ENCODE data around the gene TGM1.
A peak's percentile ranks its signal among the peaks of the same experiment; 100 is the strongest.
"Not testable (repeated sequence)": the region's sequence is repeated elsewhere in the genome, so short reads cannot be mapped to it uniquely, and the experiment has no call there.

Gene TGM1

GRCh38 chr14:24234095-24235005 is 28.6 kb downstream of the TGM1 start:
- no peak for DNase-seq (ENCODE audit: low spot score)

DNA sequence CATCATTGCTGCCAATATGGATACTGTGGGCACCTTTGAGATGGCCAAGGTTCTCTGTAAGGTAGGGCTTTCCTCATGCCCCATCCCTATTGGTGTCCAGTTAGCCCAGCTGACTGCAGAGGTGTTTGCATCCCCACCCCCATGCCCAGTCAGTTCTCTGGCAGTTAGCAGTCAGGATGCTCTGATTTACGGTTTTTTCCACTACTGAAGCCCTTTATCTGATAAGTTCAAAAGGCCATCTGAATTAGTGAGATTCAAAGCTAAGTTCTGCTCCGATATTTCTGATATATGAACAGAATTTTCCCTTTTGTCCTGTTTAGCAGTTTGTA is 29.5 kb downstream of the TGM1 start:
- DNase-seq (ENCODE audit: low spot score) = no peak

- DNase-seq (ENCODE audit: low spot score) = no peak
These were observed 30.1 kb downstream of the TGM1 start, which contains the start of gene GMPR2 for GRCh38 chr14:24232645-24233537. Gene GMPR2, plus strand, starts transcription at chr14:24232929. Its CDS starts 325 bp downstream, at chr14:24233254.

GRCh38 chr14:24232121-24232644 is 30.8 kb downstream of the TGM1 start, which contains the start of gene NEDD8:
Gene NEDD8, minus strand, starts transcription at chr14:24232367. Its CDS starts 100 bp downstream, at chr14:24232267.
- peak; percentile 97 for DNase-seq (ENCODE audit: low spot score)

DNA sequence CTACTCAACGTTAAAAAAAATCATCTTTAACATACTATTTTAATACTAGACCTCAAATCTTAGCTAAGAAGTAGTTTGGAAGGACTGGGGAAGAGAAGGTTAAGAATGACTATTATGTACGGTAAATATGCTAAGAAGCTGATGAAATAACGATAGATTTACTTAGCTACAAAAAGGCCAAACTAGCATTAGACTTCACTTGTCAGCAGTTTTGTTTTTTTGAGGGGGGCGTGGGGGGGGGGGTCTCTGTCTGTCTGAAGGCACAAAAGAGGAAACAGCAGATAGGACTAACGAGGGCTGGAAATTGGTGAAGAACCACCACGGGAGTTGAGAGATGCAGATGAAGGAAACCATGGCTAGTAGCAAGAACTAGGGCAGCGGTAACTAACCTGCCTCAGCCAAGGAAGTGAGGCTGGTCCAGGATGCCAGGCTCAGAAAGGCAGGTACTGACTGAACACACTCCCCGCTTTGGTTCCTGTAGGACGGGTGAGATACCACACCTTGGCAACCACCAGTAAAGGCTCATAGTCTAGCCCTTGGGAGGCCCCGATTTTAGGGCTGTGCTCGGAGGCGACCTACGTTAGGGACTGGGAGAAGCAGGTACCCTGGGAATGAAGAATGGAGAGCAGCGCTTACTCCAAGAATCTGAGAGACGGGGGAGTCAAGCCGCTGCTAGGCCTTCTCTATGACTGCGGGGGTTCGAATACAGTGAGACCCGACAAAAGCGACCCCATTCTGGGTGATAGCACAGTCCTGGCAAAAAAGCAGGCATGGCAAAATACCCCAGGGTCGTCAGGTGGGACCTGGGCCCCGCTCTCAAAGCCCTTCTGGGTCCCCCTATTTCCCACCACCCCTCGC is 31.5 kb downstream of the TGM1 start:
- no peak for DNase-seq (ENCODE audit: low spot score)

DNA sequence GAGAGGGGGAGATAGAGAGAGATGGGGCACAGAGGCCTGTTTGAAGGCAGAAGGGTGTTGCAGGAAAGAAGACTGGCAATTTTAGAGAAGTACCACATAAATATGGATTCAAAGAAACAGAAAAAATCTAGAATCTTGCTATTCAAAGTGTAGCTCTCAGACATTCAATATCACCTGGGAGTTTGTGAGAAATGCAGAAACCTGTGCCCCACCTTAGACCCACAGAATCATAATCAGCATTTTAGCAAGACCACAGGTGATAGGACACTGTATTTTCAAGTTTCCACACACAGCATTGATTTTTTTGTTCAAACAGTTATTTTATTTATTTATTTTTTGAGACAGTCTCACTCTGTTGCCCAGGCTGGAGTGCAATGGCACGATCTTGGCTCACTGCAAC is 34.1 kb downstream of the TGM1 start:
- DNase-seq (ENCODE audit: low spot score) = no peak

GRCh38 chr14:24226473-24226872 is 36.5 kb downstream of the TGM1 start:
- DNase-seq (ENCODE audit: low spot score) = no peak

DNA sequence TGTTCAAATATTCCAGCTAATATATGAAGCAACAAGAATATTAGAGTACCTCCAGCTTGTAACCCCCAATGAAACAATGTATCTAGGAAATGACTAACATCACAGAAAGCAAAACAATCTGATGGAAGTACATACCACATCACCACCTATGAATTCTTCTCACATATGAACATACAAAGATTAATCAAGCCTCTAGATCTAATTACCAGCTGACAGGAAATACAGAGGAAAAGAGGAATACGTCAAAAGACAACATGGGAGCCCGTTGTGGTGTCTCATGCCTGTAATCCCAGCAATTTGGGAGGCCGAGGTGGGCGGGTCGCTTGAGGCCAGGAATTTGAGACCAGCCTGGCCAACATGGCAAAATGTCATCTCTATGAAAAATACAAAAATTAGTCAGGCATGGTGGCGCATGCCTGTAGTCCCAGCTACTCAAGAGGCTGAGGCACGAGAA is 38.3 kb downstream of the TGM1 start:
- no peak for DNase-seq (ENCODE audit: low spot score)

- not testable (repeated sequence) for DNase-seq (ENCODE audit: low spot score)
These were observed 40.0 kb downstream of the TGM1 start for GRCh38 chr14:24222987-24223386.

DNA sequence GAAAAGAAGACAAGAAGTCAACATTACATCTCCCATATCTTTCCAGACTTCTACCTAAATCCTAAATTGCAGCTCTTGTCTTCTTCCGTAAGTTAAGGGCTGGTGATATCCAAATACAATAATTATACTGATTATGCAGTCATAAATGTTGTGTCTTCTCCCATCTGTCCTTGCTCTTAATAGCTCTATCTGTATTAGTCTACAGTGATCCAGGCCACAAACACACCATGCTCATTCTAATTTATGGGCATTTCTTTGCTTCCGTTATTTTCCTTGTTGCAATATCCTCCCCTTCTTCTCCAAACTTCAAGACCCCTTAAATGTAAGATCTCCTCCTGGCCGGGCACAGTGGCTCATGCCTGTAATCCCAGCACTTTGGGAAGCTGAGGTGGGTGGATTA is 43.5 kb downstream of the TGM1 start:
- no peak for DNase-seq (ENCODE audit: low spot score)

DNA sequence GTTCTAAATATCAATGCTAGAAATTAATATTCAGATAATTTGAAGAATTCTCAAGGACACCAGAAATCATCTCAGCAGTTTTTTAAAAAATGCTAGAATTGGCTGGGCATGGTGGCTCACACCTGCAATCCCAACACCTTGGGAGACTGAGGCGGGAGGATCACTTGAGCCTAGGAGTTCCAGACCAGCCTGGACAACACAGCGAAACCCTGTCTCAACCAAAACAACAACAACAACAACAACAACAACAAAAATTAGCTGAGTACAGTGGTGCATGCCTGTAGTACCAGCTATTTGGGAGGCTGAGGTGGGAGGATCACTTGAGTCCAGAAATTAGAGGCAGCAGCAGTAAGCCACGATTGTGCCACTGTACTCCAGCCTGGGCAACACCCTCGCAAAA is 43.9 kb downstream of the TGM1 start:
- DNase-seq (ENCODE audit: low spot score) = no peak

DNA sequence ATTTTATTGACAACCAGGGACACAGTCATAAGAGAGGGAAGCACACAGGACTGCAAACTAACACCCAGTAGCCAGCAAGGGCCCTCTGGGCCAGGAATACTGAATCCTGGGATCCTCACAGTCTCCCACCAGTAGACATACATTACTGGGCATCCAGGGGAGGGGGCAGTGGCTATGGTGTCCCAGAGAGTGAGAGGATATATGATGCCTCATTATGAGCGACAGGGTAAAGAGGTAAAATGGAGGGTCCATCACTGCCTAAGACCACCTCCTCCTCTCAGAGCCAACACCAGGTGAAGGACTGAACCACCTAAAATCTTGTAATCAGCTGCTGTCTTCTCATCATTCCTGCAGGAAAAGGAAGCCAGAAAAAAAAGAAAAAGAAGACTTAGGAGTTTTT is 46.1 kb downstream of the TGM1 start:
- DNase-seq (ENCODE audit: low spot score) = not testable (repeated sequence)

GRCh38 chr14:24216345-24216699 is 46.7 kb downstream of the TGM1 start:
- no peak for DNase-seq (ENCODE audit: low spot score)

GRCh38 chr14:24215495-24216344 is 47.3 kb downstream of the TGM1 start, which contains the start of gene MDP1:
Gene MDP1, minus strand, starts transcription at chr14:24216066. Its CDS starts 111 bp downstream, at chr14:24215955.
- DNase-seq (ENCODE audit: low spot score) = peak; percentile 86

DNA sequence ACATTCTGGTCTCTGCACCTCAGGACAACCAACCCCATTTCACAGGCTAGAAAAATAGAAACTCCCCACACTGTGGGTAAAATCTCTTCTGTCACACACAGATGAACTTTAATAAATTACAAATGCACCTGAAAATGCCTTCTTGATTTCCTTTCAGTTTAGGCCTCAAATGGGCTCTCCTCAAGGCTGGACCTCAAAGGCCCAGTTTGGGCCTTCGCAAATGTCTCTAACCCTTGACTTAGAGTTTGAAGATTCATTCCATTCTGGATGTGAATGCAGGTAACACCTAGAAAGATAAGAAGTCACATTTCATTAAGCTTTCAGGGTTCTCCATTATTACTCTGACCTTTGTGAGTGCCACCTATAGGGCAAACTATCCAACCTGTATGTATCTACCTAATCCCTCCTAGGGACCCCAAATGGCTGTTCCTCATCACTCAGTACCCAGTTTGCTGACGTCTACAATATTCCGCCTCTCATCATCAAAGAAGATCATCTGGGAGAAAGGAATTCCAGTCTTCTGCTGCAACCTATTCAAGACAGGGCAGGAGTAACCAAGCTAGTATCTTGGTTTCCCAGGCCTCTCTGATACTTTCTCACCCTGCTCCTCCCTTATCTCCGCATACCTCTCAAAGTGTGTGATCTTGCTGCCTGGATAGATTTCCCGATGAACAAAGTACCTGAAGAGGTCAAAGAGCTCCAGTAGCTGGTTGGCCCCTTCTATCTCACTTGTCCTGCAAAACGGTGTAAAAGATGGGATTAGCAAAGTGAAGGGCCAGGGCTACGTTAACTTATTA is 48.9 kb downstream of the TGM1 start:
- DNase-seq (ENCODE audit: low spot score) = no peak

DNA sequence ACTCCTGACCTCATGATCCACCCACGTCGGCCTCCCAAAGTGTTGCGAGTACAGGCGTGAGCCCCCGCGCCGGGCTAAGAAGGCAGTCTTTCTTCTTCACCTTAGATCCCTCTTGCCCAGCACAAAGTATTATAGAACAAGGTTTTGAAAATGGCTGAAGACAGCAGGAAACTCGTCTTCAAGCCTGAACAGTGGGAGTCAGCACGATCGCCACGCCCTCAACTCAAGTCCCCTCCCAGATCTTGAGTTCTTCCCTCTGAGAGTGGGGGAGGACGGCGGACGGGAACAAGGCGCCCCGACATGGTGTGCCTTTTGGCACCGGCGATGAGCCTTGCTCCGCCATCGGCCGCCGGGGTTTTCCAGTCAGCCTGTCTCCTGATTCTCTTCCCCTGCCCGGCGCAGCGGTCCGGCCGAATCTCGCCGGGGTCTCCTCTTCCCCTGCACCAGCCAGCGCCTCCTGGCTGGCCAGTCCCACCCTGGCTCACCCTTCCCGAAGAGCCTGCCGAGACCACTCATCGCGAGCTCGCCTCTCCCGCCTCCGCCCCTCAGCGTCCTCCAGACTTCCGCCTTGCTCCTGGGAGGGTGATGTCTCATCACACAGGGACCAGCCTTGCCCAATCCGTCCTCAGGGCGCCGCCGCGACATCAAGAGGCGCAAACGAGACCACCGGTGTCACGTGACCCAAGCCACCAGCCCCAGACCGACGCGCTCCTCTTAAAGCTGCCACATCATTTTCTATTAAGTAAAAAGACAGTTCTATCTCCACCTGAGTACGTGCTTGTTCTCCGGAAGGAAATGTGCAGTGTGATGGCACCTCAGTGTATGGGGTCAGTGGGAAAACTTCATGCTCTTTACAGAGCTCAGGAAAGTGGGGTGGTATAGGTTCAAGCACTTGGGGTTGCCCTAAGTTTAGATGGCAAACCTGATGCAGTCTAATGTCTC is 49.8 kb downstream of the TGM1 start, which contains the start of gene CHMP4A:
CHMP4A (minus strand) TSS at position 565 of the 942 bp plus-strand sequence; CDS start at position 516, 49 bp downstream.
- DNase-seq (ENCODE audit: low spot score) = peak; percentile 95

DNA sequence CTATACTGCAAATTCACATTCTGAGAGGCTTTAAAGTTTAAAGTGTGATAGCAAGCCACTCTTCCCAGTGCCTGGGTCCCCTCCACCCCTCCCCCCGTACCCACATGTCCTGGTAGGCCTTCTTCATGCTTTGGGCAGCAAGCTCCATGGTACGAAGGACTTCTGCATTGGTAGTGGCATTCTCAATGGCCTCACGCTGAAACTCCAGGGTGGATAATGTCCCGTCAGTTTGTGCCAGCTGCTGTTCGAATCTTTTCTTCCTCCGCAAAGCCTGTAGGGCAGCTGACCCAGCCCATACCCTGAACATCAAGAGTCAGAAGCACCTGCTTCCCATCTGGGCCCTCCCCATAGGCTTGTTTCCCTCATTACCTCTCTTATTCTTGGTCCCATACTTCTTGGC is 51.7 kb downstream of the TGM1 start:
- DNase-seq (ENCODE audit: low spot score) = no peak

GRCh38 chr14:24207625-24208024 is 55.4 kb downstream of the TGM1 start:
- DNase-seq (ENCODE audit: low spot score) = no peak
